GM19023 (cell line): ENCODE data around the gene ENPP7.

ENCODE experiments used
- ATAC-seq: cut with Tn5 transposase; IDR thresholded peaks from one replicate; pipeline ENCODE4 v1.9.1; 2021; ENCODE audit warnings: mild to moderate bottlenecking, moderate library complexity; ENCODE audit not compliant: unreplicated experiment

The ENPP7 gene

GRCh38 chr17:79776376-79777119 is 45.8 kb downstream of the ENPP7 start:
- ATAC-seq, result no peak

- ATAC-seq, result no peak
Measured at GRCh38 chr17:79777120-79777893, 46.6 kb downstream of the ENPP7 start.

GRCh38 chr17:79777894-79778503 is 47.3 kb downstream of the ENPP7 start, which contains the start of gene CBX2:
Gene CBX2, plus strand, starts transcription at chr17:79778148. Its CDS starts 88 bp downstream, at chr17:79778236.
- ATAC-seq, result no peak

- ATAC-seq, result no peak
Measured at GRCh38 chr17:79778504-79779083, 47.9 kb downstream of the ENPP7 start.

- no peak for ATAC-seq
Measured at GRCh38 chr17:79779084-79779529, 48.4 kb downstream of the ENPP7 start.

GRCh38 chr17:79779661-79780365 is 49.1 kb downstream of the ENPP7 start:
- ATAC-seq, result no peak

- no peak for ATAC-seq
Measured at GRCh38 chr17:79781012-79781650, 50.4 kb downstream of the ENPP7 start.

- no peak for ATAC-seq
Measured at GRCh38 chr17:79781736-79782575, 51.2 kb downstream of the ENPP7 start.

GRCh38 chr17:79783891-79784290 is 53.1 kb downstream of the ENPP7 start:
- ATAC-seq, result no peak

- ATAC-seq, result no peak
Measured at GRCh38 chr17:79784353-79785016, 53.7 kb downstream of the ENPP7 start.

GRCh38 chr17:79785017-79785899 is 54.5 kb downstream of the ENPP7 start:
- ATAC-seq, result no peak

- no peak for ATAC-seq
Measured at GRCh38 chr17:79785900-79786810, 55.4 kb downstream of the ENPP7 start.

GRCh38 chr17:79786930-79787643 is 56.3 kb downstream of the ENPP7 start:
- no peak for ATAC-seq

GRCh38 chr17:79788455-79788854 is 57.7 kb downstream of the ENPP7 start:
- no peak for ATAC-seq

- ATAC-seq, result no peak
Measured at GRCh38 chr17:79788989-79789942, 58.5 kb downstream of the ENPP7 start.
